ENCODE results near the gene PLA2G12B.

DNA sequence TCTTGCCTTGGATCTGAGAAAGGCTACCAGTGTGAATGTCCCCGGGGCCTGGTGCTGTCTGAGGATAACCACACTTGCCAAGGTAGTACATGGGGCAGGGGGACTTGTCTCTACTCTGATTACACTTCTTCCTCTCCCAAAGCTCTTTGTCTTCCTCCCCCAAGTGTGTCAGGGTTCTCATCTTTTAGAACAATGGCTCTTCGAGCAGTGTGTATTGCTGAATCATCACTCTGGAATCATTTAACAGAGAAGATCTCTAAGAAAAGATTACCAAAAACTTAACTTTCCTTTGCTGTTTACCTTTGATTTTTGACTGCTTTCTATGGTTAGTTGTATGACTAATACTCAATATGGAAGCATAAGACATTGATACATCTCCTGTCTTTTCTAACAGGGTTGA is 42.8 kb downstream of the PLA2G12B start:
- no peak for TF ChIP-seq CTCF (IDR thresholded peaks at IDR 0.05; ENCODE audit: control extremely low read depth in 1 of 3, insufficient read depth in 1 of 3, low read depth in 1 of 3, low read length in 3 of 3)
- no peak for TF ChIP-seq JUN (IDR thresholded peaks at IDR 0.05; ENCODE audit: low read depth, low read length)
- no peak for TF ChIP-seq RAD21 (IDR thresholded peaks at IDR 0.05 in 1 of 2, conservative IDR thresholded peaks at IDR 0.05 in 1 of 2; ENCODE audit: low read depth in 2 of 2, low read length in 2 of 2)
- no peak for TF ChIP-seq POLR2A (IDR thresholded peaks at IDR 0.05; ENCODE audit: control extremely low read depth in 1 of 2, low read depth in 2 of 2, low read length in 2 of 2)

Data from H1 (cell line).